Measurements from ENCODE around the gene NEXMIF. TPM values are rescaled to one million over a fixed set of nuclear protein-coding genes. Genes with fewer than 3 reads are reported as not detected.
"Not testable (repeated sequence)": the region's sequence is repeated elsewhere in the genome, so short reads cannot be mapped to it uniquely, and the experiment has no call there.

Gene NEXMIF
- total RNA-seq, 1 donor from 2014 or later: 1.9 TPM

GRCh38 chrX:74736450-74736849 is 188.8 kb downstream of the NEXMIF start:
- Mint-ChIP-seq H3K27me3 (ENCODE audit: low read depth) (no peaks in the 10 kb centered on the region), H3K4me3 (no peak overlapping the region), H3K27ac (ENCODE audit: unreplicated experiment) (no peak overlapping the region), H3K36me3 (ENCODE audit: low read depth) (no peaks in the 10 kb centered on the region), H3K9me3 (peaks cover 5% of the 10 kb centered on the region), H3K4me1 (no peaks in the 10 kb centered on the region)
- TF ChIP-seq CTCF (conservative IDR thresholded peaks at IDR 0.05): no peak
- no peak for DNase-seq (ENCODE audit: low read depth, low spot score)

GRCh38 chrX:74705269-74705668 is 220.0 kb downstream of the NEXMIF start:
- no peak for TF ChIP-seq CTCF (conservative IDR thresholded peaks at IDR 0.05)
- DNase-seq (ENCODE audit: low read depth, low spot score): no peak
- Mint-ChIP-seq H3K4me3 (no peak overlapping the region), H3K27me3 (ENCODE audit: low read depth) (no peaks in the 10 kb centered on the region), H3K9me3 (no peaks in the 10 kb centered on the region), H3K4me1 (no peaks in the 10 kb centered on the region), H3K27ac (ENCODE audit: unreplicated experiment) (no peak overlapping the region), H3K36me3 (ENCODE audit: low read depth) (no peaks in the 10 kb centered on the region)

GRCh38 chrX:74701343-74701742 is 223.9 kb downstream of the NEXMIF start:
- not testable (repeated sequence) for DNase-seq (ENCODE audit: low read depth, low spot score); H3K4me1 Mint-ChIP-seq; H3K4me3 Mint-ChIP-seq; H3K36me3 Mint-ChIP-seq (ENCODE audit: low read depth); H3K27ac Mint-ChIP-seq (ENCODE audit: unreplicated experiment); H3K27me3 Mint-ChIP-seq (ENCODE audit: low read depth); H3K9me3 Mint-ChIP-seq

- H3K9me3 Mint-ChIP-seq: peaks cover 5% of the 10 kb centered on the region
- H3K27me3 Mint-ChIP-seq (ENCODE audit: low read depth): no peaks in the 10 kb centered on the region
- no peaks in the 10 kb centered on the region for H3K36me3 Mint-ChIP-seq (ENCODE audit: low read depth)
- H3K27ac Mint-ChIP-seq (ENCODE audit: unreplicated experiment): no peak overlapping the region
- TF ChIP-seq CTCF (conservative IDR thresholded peaks at IDR 0.05): no peak
- no peak for DNase-seq (ENCODE audit: low read depth, low spot score)
- no peak overlapping the region for H3K4me3 Mint-ChIP-seq
- no peaks in the 10 kb centered on the region for H3K4me1 Mint-ChIP-seq
Measured at GRCh38 chrX:74684466-74684865, 240.8 kb downstream of the NEXMIF start.

Other genes starting within 250 kb of the NEXMIF start
- gene ABCB7, start 230.8 kb upstream of the NEXMIF start, total RNA-seq: 29.1 and 31.5 TPM in 2 replicates